AG04449 (cell line): ENCODE results near the gene RNU6-8.

Experiments
- CTCF ChIA-PET: fragments of 350-600 bp; formaldehyde crosslinking; extraction: SDS; loops from one replicate; lab custom pipeline; 2021; ENCODE audit warnings: antibody characterized with exemption; lab: Yijun Ruan, JAX
- POLR2A ChIA-PET: fragments of 400-600, 350-600 bp; formaldehyde crosslinking; extraction: SDS; loops from one replicate; lab custom pipeline; 2020; ENCODE audit warnings: antibody characterized with exemption, inconsistent platforms; lab: Yijun Ruan, JAX
- DNase-seq: peaks from one replicate; pipeline ENCODE4 v3.0.0-alpha.2; 2010; ENCODE audit warnings: low read depth, low spot score
- H3K4me3 ChIP-seq: 2 replicates; pipeline ENCODE4 v1.5.1; 2011; ENCODE audit warnings: low read depth, mild to moderate bottlenecking, control low read depth, low read length
- CTCF ChIP-seq: IDR thresholded peaks from one replicate; pipeline ENCODE4 v1.5.1; 2011; ENCODE audit warnings: mild to moderate bottlenecking, moderate library complexity, low read length, control low read depth, inconsistent platforms; ENCODE audit not compliant: insufficient read depth; ENCODE audit errors: missing control alignments

The RNU6-8 gene

GRCh38 chr14:32211068-32211404, 8.0 kb upstream of the RNU6-8 start:
- CTCF ChIA-PET: interaction anchor here (0.7 to 1.4 kb wide), 2 partner anchors 17 to 41 kb away, joined by 3 read pairs; no protein-coding TSS in a partner anchor
- no peak for DNase-seq
- TF ChIP-seq CTCF: no peak

GRCh38 chr14:32209471-32209870, 6.4 kb upstream of the RNU6-8 start:
- CTCF ChIA-PET: interaction anchor here (1.5 kb wide), 1 partner anchor 43 kb away, joined by 3 read pairs; no protein-coding TSS in a partner anchor
- POLR2A ChIA-PET: no interaction called here
- no peak for DNase-seq
- no peak for TF ChIP-seq CTCF
- no peak overlapping the region for H3K4me3 ChIP-seq

More at GRCh38 chr14:32211068-32211404, 8.0 kb upstream of the RNU6-8 start:
- H3K4me3 ChIP-seq: no peak overlapping the region
- POLR2A ChIA-PET: no interaction called here

- DNase-seq: no peak
- no peak for TF ChIP-seq CTCF
- POLR2A ChIA-PET: no interaction called here
- CTCF ChIA-PET: no interaction called here
- no peak overlapping the region for H3K4me3 ChIP-seq
These were observed 5.4 kb upstream of the RNU6-8 start for GRCh38 chr14:32208490-32208889.

- no peak for TF ChIP-seq CTCF
- CTCF ChIA-PET: no interaction called here
- no peak overlapping the region for H3K4me3 ChIP-seq
- POLR2A ChIA-PET: no interaction called here
- DNase-seq: no peak
These were observed 3.5 kb upstream of the RNU6-8 start for GRCh38 chr14:32206552-32206951.

- CTCF ChIA-PET: interaction anchor here (0.9 kb wide), 1 partner anchor 17 kb away, joined by 3 read pairs; no protein-coding TSS in a partner anchor
- POLR2A ChIA-PET: no interaction called here
- no peak for DNase-seq
- no peak overlapping the region for H3K4me3 ChIP-seq
- no peak for TF ChIP-seq CTCF
These were observed 2.9 kb upstream of the RNU6-8 start for GRCh38 chr14:32205984-32206383.

GRCh38 chr14:32205554-32205953, 2.5 kb upstream of the RNU6-8 start:
- ChIA-PET CTCF (interaction anchor here (0.9 kb wide), 1 partner anchor 17 kb away, joined by 3 read pairs; no protein-coding TSS in a partner anchor), POLR2A (no interaction called here)
- no peak for DNase-seq
- TF ChIP-seq CTCF: no peak
- H3K4me3 ChIP-seq: no peak overlapping the region
